Ectodermal cell (in vitro differentiated cells): ENCODE data around the gene SFT2D1.

ENCODE experiments used
- H3K27ac ChIP-seq: 2 replicates; pipeline ENCODE4 v1.7.0; 2013; ENCODE audit warnings: mild to moderate bottlenecking, low read depth, low read length; ENCODE audit not compliant: insufficient read depth, poor library complexity, severe bottlenecking
- H3K27me3 ChIP-seq: 2 replicates; pipeline ENCODE4 v1.7.0; 2013; ENCODE audit warnings: mild to moderate bottlenecking, low read length; ENCODE audit not compliant: insufficient read depth, control insufficient read depth, poor library complexity, severe bottlenecking
- H3K36me3 ChIP-seq: one replicate; pipeline ENCODE4 v1.7.0; 2013; ENCODE audit warnings: low read length; ENCODE audit not compliant: control insufficient read depth, insufficient read depth
- H3K4me1 ChIP-seq: one replicate; pipeline ENCODE4 v1.7.0; 2013; ENCODE audit warnings: low read length; ENCODE audit not compliant: control insufficient read depth, insufficient read depth
- H3K4me3 ChIP-seq: 2 replicates; pipeline ENCODE4 v1.7.0; 2013; ENCODE audit warnings: low read depth, low read length, control low read depth; ENCODE audit not compliant: insufficient read depth
- H3K9me3 ChIP-seq: 2 replicates; pipeline ENCODE4 v1.7.0; 2013; ENCODE audit warnings: mild to moderate bottlenecking, low read length, moderate library complexity; ENCODE audit not compliant: control insufficient read depth
- WGBS, 2 experiments: methylation state at CpG; one replicate each; pipeline ENCODE4 v1.1.7; 2013; ENCODE audit warnings: missing lambda C conversion rate in 2 of 2; 5-methylcytosine and 5-hydroxymethylcytosine counted together

SFT2D1 gene

GRCh38 chr6:166308769-166309589, 33.4 kb downstream of the SFT2D1 start:
- Histone ChIP-seq H3K4me1 (peaks cover 10% of the 10 kb centered on the region), H3K36me3 (no peaks in the 10 kb centered on the region), H3K9me3 (no peaks in the 10 kb centered on the region), H3K27ac (no peak overlapping the region), H3K4me3 (peak overlapping the region; percentile 41), H3K27me3 (peaks cover 71% of the 10 kb centered on the region)
- 32 to 34% methylated on average over 11 of the region's 11 CpGs for WGBS, 2 experiments

- WGBS, 2 experiments, result 1% methylated on average over 74 of the region's 74 CpGs
- no peaks in the 10 kb centered on the region for H3K9me3 ChIP-seq
- peaks cover 10% of the 10 kb centered on the region for H3K4me1 ChIP-seq
- peak within 1 kb of the TSS; percentile 41 for H3K4me3 ChIP-seq
- H3K27me3 ChIP-seq, result peaks cover 72% of the 10 kb centered on the region
- no peak within 1 kb of the TSS for H3K27ac ChIP-seq
- no peaks in the 10 kb centered on the region for H3K36me3 ChIP-seq
These were observed 34.1 kb downstream of the SFT2D1 start, which contains the start of gene PRR18 for GRCh38 chr6:166308033-166308768. TSS of gene PRR18 (minus strand) at chr6:166308392. CDS start at chr6:166308142, 250 bp downstream.

- WGBS, 2 experiments, result 4 to 5% methylated on average over 115 of the region's 115 CpGs
- no peak overlapping the region for H3K27ac ChIP-seq
- H3K27me3 ChIP-seq, result peaks cover 72% of the 10 kb centered on the region
- H3K4me3 ChIP-seq, result peak overlapping the region; percentile 41
- H3K4me1 ChIP-seq, result peaks cover 10% of the 10 kb centered on the region
- H3K9me3 ChIP-seq, result no peaks in the 10 kb centered on the region
- no peaks in the 10 kb centered on the region for H3K36me3 ChIP-seq
These were observed 35.0 kb downstream of the SFT2D1 start for GRCh38 chr6:166307082-166308032.

DNA sequence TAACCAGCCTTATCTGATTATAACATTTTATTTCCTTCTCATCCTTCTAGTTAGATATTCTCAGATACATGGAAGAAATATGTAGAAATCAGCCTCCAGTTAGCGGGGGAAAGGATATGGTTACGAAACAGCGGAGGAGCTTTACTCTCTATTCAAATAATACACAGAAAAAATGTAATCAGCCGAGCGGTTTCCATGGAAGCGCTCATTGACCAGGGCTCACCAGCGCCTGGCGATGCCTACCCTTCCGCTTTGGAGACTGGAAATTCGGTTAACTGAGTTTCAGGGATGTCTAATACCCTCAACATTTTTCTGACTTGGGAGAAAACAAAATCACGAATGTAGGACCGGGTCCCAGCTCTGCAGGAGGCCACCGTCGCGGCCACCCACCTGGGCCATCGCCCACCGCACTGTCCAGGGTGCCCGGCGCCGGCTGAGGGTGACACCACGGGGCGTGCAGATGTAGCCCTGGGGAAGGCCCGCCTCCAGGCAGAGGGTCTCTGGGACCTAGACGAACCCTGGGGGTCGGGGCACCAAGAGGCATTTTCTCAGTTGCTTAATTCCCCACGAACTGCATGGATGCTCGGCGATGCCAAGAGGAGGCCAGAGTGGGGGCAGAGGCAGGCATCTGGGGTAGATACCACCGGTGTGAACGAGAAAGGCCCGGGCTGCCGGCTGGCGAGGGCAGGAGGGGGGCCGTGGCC, 35.8 kb downstream of the SFT2D1 start:
- no peaks in the 10 kb centered on the region for H3K36me3 ChIP-seq
- peaks cover 10% of the 10 kb centered on the region for H3K4me1 ChIP-seq
- no peak overlapping the region for H3K27ac ChIP-seq
- H3K4me3 ChIP-seq, result no peak overlapping the region
- no peaks in the 10 kb centered on the region for H3K9me3 ChIP-seq
- H3K27me3 ChIP-seq, result peaks cover 71% of the 10 kb centered on the region
- 75 to 78% methylated on average over 34 of the region's 34 CpGs for WGBS, 2 experiments

GRCh38 chr6:166305562-166306117, 36.7 kb downstream of the SFT2D1 start:
- WGBS, 2 experiments, result 52 to 61% methylated on average over 9 to 10 of the region's 10 CpGs
- H3K9me3 ChIP-seq, result no peaks in the 10 kb centered on the region
- no peak overlapping the region for H3K27ac ChIP-seq
- no peak overlapping the region for H3K4me3 ChIP-seq
- no peaks in the 10 kb centered on the region for H3K36me3 ChIP-seq
- peaks cover 10% of the 10 kb centered on the region for H3K4me1 ChIP-seq
- peaks cover 68% of the 10 kb centered on the region for H3K27me3 ChIP-seq

- 85 to 90% methylated on average over 3 of the region's 3 CpGs for WGBS, 2 experiments
These were observed 38.2 kb downstream of the SFT2D1 start for GRCh38 chr6:166304106-166304505.

DNA sequence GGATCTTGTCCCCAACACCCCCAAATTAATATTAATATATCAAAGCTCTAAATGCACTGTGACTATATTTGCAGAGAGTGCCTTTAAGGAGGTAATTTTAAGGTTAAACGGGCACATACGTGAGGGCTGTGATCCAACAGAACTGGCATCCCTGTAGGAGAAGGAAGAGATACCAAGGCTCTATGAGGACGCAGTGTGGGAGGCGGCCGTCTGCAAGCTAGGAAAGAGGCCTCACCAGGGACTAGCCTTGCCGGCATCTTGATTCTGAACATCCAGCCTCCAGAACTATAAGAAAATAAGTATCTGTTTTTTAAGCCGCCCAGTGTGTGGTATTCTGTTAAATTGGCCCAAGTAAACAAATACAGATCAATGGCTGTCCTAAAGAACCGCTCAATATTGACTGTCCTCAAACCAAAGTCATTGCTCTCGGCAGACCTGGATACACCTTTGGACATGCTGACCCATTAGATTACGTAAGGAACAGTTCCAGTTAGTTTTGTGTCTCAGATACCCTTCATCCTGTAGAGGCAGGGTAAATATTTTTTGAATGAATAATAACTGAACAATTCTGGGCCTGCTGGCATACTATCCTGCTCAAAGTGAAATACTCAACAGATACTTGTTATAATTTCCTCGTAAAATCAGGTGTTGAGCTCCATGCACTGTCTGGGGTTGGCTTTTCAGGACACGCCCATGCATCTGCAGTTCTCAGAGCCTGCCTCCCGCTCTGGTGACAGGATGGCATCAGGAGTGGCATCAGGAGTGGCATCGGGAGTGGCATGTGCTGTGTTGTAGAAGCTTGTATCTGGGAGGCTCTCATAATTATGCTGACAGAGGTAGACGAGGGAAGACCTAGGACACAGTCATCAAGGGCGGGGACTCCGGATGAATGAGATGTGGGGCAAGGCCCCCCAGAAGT, 40.5 kb downstream of the SFT2D1 start:
- Histone ChIP-seq H3K9me3 (no peaks in the 10 kb centered on the region), H3K27me3 (peaks cover 30% of the 10 kb centered on the region), H3K27ac (no peak overlapping the region), H3K4me3 (no peak overlapping the region), H3K4me1 (no peaks in the 10 kb centered on the region), H3K36me3 (no peaks in the 10 kb centered on the region)
- WGBS, 2 experiments, result 93 to 95% methylated on average over 17 of the region's 17 CpGs

More at GRCh38 chr6:166304106-166304505, 38.2 kb downstream of the SFT2D1 start:
- H3K36me3 ChIP-seq, result no peaks in the 10 kb centered on the region
- no peak overlapping the region for H3K4me3 ChIP-seq
- peaks cover 8% of the 10 kb centered on the region for H3K4me1 ChIP-seq
- no peaks in the 10 kb centered on the region for H3K9me3 ChIP-seq
- no peak overlapping the region for H3K27ac ChIP-seq
- peaks cover 53% of the 10 kb centered on the region for H3K27me3 ChIP-seq

- Histone ChIP-seq H3K4me3 (no peak overlapping the region), H3K36me3 (no peaks in the 10 kb centered on the region), H3K27me3 (peaks cover 16% of the 10 kb centered on the region), H3K4me1 (no peaks in the 10 kb centered on the region), H3K27ac (no peak overlapping the region), H3K9me3 (no peaks in the 10 kb centered on the region)
- 90% methylated on average over 9 of the region's 9 CpGs for WGBS, 2 experiments
These were observed 41.9 kb downstream of the SFT2D1 start for GRCh38 chr6:166300357-166300987.
